Urinary bladder (tissue), 4 donors: ENCODE measurements around the gene DIABLO. TPM values are rescaled to one million over a fixed set of nuclear protein-coding genes. Genes with fewer than 3 reads are reported as not detected.
A peak's percentile ranks its signal among the peaks of the same experiment; 100 is the strongest.

Source experiments
- DNase-seq: peaks from one replicate; pipeline ENCODE4 v3.0.0-alpha.2; 2015; ENCODE audit errors: extremely low spot score
- H3K27ac ChIP-seq: one replicate; pipeline ENCODE4 v1.5.1; 2013; ENCODE audit warnings: low read depth, mild to moderate bottlenecking, moderate library complexity
- H3K36me3 ChIP-seq: one replicate; pipeline ENCODE4 v1.6.1; 2013; ENCODE audit warnings: mild to moderate bottlenecking, moderate library complexity; ENCODE audit not compliant: insufficient read depth
- H3K4me1 ChIP-seq: one replicate; pipeline ENCODE4 v1.6.1; 2013; ENCODE audit warnings: mild to moderate bottlenecking, moderate library complexity; ENCODE audit not compliant: insufficient read depth
- H3K4me3 ChIP-seq: one replicate; pipeline ENCODE4 v1.5.1; 2013; ENCODE audit warnings: low read depth, low read length
- WGBS: extraction: QIAGEN DNeasy Blood & Tissue Kit; methylation state at CpG from one replicate; pipeline ENCODE4 v1.1.7; 2013; 5-methylcytosine and 5-hydroxymethylcytosine counted together
- polyA plus RNA-seq: library from polyadenylated mRNA; stranded (reverse); fragments of 200-250 nt; gene quantifications from one replicate; pipeline ENCODE4 v1.2.3, GENCODE V29; 2013
- total RNA-seq: library from RNA; depleted of rRNA; stranded (reverse); fragments of >200 nt; gene quantifications from one replicate; pipeline ENCODE4 v1.2.3, GENCODE V29; 2014
- donor health status: healthy with polysubstance abuse.
- donor health status: healthy.

The DIABLO gene
- total and polyA plus RNA-seq, 2 donors, result 46.2 to 52.0 TPM

DNA sequence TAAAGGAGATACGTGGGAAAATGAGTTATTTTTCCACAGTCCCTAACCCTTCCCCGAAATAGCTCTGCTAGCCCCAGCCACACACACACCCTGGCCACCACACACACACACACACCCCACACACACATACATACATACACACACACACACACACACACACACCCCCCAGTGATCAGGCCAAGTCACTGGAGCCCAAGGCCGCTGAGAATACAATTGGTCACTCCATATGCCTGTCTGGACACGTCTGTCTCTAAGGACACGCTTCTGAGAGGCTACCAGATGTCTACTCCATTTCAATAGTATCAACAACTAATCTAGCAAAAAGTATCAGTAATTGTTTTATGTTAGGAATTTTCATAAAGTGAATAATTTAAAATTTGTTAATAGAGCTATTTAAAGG, 13.0 kb upstream of the DIABLO start:
- no peak for DNase-seq
- no peaks in the 10 kb centered on the region for H3K4me1 ChIP-seq
- peaks cover 6% of the 10 kb centered on the region for H3K36me3 ChIP-seq
- no peak overlapping the region for H3K27ac ChIP-seq
- no peak overlapping the region for H3K4me3 ChIP-seq
- WGBS, result 90% methylated on average over 5 of the region's 5 CpGs

DNA sequence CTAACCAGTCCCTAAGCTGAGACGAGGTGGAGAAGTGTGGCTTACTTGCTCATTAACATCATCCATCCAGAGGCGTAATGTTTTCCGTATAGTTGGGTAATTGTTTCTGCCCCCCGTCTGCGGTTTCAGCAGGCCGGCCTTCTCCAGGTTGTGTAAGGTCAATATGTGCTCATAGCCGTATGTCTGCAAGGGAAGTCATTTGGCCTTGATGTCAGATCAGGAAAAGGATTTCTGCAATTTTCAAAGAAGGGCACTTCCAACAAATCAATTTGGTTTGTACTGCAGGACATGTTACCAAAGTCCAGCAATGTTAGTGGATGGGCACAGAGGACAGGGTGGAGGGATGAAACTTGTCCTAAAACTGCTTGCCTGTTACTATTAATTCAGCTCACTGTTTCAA, 9.9 kb upstream of the DIABLO start:
- H3K4me3 ChIP-seq, result no peak overlapping the region
- H3K4me1 ChIP-seq, result no peaks in the 10 kb centered on the region
- DNase-seq, result no peak
- H3K36me3 ChIP-seq, result peaks cover 8% of the 10 kb centered on the region
- H3K27ac ChIP-seq, result no peak overlapping the region
- WGBS, result 91% methylated on average over 7 of the region's 7 CpGs

- no peaks in the 10 kb centered on the region for H3K4me1 ChIP-seq
- H3K4me3 ChIP-seq, result no peak overlapping the region
- peaks cover 6% of the 10 kb centered on the region for H3K36me3 ChIP-seq
- DNase-seq, result no peak
- no peak overlapping the region for H3K27ac ChIP-seq
- WGBS, result 95% methylated on average over 10 of the region's 10 CpGs
These were observed 6.8 kb upstream of the DIABLO start for GRCh38 chr12:122232691-122233090.

DNA sequence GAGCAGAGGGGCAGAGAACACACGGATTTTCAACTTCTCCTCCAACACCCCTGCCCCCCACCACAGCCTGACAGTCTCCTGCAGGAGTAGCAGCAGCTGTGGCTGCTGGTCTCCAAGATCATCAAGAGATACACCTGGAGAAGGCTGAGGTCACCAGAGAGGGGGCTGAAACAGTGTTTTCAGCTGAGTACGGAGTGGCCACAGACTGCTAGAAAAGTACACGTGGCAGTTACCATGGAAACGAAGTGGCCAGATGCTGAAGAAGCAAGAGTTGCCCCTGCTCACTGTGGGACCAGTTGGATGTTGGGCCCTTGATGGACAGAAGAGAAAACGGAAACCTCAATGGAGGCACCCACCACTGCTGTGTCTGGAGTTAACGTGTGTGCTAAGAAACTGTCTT, 4.9 kb upstream of the DIABLO start:
- DNase-seq, result no peak
- H3K4me3 ChIP-seq, result no peak overlapping the region
- H3K36me3 ChIP-seq, result peaks cover 6% of the 10 kb centered on the region
- no peaks in the 10 kb centered on the region for H3K4me1 ChIP-seq
- WGBS, result 81% methylated on average over 6 of the region's 6 CpGs
- no peak overlapping the region for H3K27ac ChIP-seq

DNA sequence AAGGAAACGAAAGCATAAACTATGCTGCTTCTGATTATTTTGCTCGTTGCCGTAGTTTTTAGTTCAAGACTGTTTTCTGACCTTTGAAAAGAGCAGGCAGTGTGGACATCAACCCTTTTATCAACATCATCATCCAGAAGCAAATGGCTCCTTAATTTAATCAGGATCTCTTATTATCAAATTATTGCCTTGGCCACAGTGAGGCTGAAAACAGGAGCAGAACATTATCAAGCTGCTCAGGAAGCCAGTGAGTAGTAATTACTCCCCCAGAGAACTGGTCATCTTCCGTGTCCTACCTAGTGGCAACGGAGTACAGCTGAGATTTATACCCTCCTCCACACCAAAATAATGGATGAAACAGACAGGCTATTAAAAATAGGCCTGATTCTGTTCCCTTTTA, 2.2 kb upstream of the DIABLO start:
- 92% methylated on average over 5 of the region's 5 CpGs for WGBS

DNA sequence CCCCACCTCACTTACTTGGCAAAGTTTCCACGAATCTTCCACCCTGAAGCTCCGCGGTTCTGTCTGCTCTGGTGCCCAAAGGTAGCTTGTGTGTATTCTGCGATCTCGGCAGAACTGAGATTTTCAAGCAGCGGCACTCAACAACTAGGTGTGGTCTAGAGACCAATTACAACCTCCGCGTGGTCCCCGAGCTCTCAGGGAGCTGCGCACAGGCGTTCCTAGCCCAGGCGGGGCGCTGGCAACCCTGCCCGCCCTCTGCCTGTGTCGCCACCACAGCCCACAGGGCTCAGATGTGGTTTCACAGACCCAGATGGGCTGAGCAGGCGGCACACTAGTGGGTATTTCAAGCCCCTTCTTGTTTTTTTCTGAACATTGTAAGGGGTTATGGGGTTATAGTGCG, 1.5 kb upstream of the DIABLO start:
- no peaks in the 10 kb centered on the region for H3K36me3 ChIP-seq
- no peak for DNase-seq
- no peak overlapping the region for H3K4me3 ChIP-seq
- no peak overlapping the region for H3K27ac ChIP-seq
- H3K4me1 ChIP-seq, result no peaks in the 10 kb centered on the region
- 90% methylated on average over 17 of the region's 17 CpGs for WGBS

More for the DNA sequence above, 2.2 kb upstream of the DIABLO start:
- Histone ChIP-seq H3K4me1 (no peaks in the 10 kb centered on the region), H3K4me3 (no peak overlapping the region), H3K36me3 (no peaks in the 10 kb centered on the region), H3K27ac (no peak overlapping the region)
- DNase-seq, result peak; percentile 46

- no peaks in the 10 kb centered on the region for H3K4me1 ChIP-seq
- peak overlapping the region; percentile 11 for H3K4me3 ChIP-seq
- H3K27ac ChIP-seq, result no peak overlapping the region
- 7% methylated on average over 55 of the region's 55 CpGs for whole genome bisulfite sequencing
- no peak for DNase-seq
- H3K36me3 ChIP-seq, result no peaks in the 10 kb centered on the region
These were observed 694 bp upstream of the DIABLO start for GRCh38 chr12:122226366-122227125.

- no peak overlapping the region for H3K27ac ChIP-seq
- no peak overlapping the region for H3K4me3 ChIP-seq
- H3K36me3 ChIP-seq, result peaks cover 23% of the 10 kb centered on the region
- 99% methylated on average over 1 of the region's 1 CpG for WGBS
- H3K4me1 ChIP-seq, result no peaks in the 10 kb centered on the region
- no peak for DNase-seq
These were observed 9.4 kb downstream of the DIABLO start for GRCh38 chr12:122216445-122216844.

GRCh38 chr12:122215771-122216170, 10.1 kb downstream of the DIABLO start:
- 80% methylated on average over 5 of the region's 5 CpGs for WGBS

GRCh38 chr12:122208073-122208820, 17.6 kb downstream of the DIABLO start:
- no peak for DNase-seq
- no peak overlapping the region for H3K4me3 ChIP-seq
- no peaks in the 10 kb centered on the region for H3K4me1 ChIP-seq
- WGBS, result 93% methylated on average over 18 of the region's 18 CpGs
- peaks cover 13% of the 10 kb centered on the region for H3K36me3 ChIP-seq
- no peak overlapping the region for H3K27ac ChIP-seq

More at GRCh38 chr12:122215771-122216170, 10.1 kb downstream of the DIABLO start:
- Histone ChIP-seq H3K36me3 (peaks cover 26% of the 10 kb centered on the region), H3K4me3 (no peak overlapping the region), H3K4me1 (no peaks in the 10 kb centered on the region), H3K27ac (no peak overlapping the region)
- DNase-seq, result no peak

GRCh38 chr12:122207391-122207790, 18.5 kb downstream of the DIABLO start:
- 84% methylated on average over 8 of the region's 8 CpGs for WGBS
- DNase-seq, result no peak
- Histone ChIP-seq H3K27ac (no peak overlapping the region), H3K4me1 (no peaks in the 10 kb centered on the region), H3K36me3 (peaks cover 8% of the 10 kb centered on the region), H3K4me3 (no peak overlapping the region)

GRCh38 chr12:122206976-122207375, 18.9 kb downstream of the DIABLO start:
- H3K4me1 ChIP-seq, result no peaks in the 10 kb centered on the region

DNA sequence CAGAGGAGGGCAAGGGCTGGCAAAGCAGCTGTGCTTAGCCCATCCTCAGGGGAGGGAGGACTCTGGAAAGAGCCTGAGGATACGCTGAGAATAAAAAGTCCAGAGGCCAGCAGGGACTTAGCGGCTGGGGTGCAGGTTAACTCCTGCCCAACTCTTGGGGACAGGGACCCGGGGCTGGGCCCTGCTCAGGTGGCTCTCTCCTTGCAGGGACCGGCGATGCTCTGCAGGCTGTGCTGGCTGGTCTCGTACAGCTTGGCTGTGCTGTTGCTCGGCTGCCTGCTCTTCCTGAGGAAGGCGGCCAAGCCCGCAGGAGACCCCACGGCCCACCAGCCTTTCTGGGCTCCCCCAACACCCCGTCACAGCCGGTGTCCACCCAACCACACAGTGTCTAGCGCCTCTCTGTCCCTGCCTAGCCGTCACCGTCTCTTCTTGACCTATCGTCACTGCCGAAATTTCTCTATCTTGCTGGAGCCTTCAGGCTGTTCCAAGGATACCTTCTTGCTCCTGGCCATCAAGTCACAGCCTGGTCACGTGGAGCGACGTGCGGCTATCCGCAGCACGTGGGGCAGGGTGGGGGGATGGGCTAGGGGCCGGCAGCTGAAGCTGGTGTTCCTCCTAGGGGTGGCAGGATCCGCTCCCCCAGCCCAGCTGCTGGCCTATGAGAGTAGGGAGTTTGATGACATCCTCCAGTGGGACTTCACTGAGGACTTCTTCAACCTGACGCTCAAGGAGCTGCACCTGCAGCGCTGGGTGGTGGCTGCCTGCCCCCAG, 19.6 kb downstream of the DIABLO start:
- no peak for DNase-seq
- Histone ChIP-seq H3K36me3 (peaks cover 3% of the 10 kb centered on the region), H3K27ac (no peak overlapping the region), H3K4me1 (no peaks in the 10 kb centered on the region), H3K4me3 (no peak overlapping the region)
- 68% methylated on average over 27 of the region's 27 CpGs for WGBS

More at GRCh38 chr12:122206976-122207375, 18.9 kb downstream of the DIABLO start:
- Histone ChIP-seq H3K4me3 (no peak overlapping the region), H3K27ac (no peak overlapping the region), H3K36me3 (peaks cover 6% of the 10 kb centered on the region)
- DNase-seq, result no peak
- WGBS, result 92% methylated on average over 8 of the region's 8 CpGs
